GM21717 (cell line): Measurements from ENCODE around the gene AAGAB.
"Not testable (repeated sequence)": the region's sequence is repeated elsewhere in the genome, so short reads cannot be mapped to it uniquely, and the experiment has no call there.

Experiments used
- ATAC-seq: cut with Tn5 transposase; IDR thresholded peaks from one replicate; pipeline ENCODE4 v1.9.1; 2021; ENCODE audit warnings: mild to moderate bottlenecking, moderate library complexity; ENCODE audit not compliant: unreplicated experiment

AAGAB gene

DNA sequence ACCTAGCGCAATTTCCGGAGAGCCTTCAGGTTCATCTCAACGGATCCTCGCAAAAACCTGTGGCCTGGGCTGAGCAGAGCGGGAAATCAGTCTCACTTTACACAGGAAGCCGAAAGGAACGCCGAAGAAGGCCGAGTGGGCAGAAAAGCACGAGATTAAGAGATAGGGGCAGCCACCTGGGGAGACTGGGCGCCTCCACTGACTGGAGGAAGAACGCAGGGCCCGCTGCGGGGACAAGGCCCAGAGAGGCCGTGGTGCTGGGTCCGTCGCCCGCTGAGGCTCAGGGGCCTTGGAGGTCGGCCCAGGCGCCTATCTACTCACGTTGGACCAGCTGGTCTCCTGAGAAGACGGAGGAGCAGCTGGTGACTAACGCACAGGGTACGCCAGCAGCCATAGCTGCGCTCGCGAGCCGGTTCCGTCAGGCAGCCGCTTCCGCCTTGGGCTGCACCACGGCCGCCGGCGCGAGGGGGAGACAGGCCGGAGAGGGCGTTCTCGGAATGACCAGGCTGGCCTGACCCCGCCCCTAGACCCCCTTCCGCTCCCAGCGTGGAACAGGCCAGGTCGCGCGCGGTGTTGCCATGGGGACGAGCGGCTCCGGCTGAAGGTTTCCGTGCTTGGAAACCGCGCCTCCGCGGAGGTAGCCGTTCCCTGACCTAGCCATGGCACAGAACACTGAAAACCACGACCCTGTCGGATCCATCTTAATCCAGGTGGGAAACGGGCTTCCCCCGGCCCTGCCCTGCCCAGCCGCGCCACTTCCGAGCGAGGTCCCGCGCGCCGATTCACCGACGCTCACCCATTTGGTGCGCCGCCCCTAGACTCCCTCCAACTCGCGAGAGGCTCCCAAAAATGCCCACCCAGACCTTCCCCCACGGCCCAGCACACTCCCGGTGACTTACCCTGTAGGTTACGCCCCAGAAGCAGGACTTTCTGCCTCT lies at the start of gene AAGAB, which contains the start of gene IQCH:
Gene AAGAB (minus strand): TSS at position 424 of the 938 bp plus-strand sequence. CDS start 30 bp downstream, at position 394.
Gene IQCH (plus strand): TSS at position 549 of the 938 bp plus-strand sequence. CDS start 111 bp downstream, at position 660.
- ATAC-seq = peak; percentile 95

GRCh38 chr15:67303490-67304363 lies 49.3 kb upstream of the AAGAB start:
- no peak for ATAC-seq

- ATAC-seq = no peak
These were observed 46.0 kb upstream of the AAGAB start for GRCh38 chr15:67300266-67301025.

- ATAC-seq = no peak
These were observed 42.2 kb upstream of the AAGAB start for GRCh38 chr15:67296684-67297083.

DNA sequence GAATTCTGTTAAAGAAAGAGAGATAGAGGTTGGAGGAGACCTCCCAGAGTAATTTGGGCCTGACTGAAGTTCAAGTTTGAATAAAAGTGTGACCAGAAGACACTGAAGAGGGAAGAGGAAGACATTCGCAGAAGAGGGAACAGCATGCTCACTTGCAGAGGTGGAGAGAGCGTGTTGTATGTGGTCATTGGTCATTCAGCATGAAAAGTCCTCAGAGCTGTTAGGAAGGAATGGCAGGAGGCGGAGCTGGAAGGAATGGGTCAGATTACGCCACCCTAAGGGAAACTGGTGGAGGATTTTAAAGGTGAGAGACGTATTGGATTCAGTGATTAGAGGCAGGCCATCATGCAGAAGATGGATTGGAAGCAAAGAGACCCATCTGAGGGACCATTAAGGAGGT lies 41.7 kb upstream of the AAGAB start:
- no peak for ATAC-seq

DNA sequence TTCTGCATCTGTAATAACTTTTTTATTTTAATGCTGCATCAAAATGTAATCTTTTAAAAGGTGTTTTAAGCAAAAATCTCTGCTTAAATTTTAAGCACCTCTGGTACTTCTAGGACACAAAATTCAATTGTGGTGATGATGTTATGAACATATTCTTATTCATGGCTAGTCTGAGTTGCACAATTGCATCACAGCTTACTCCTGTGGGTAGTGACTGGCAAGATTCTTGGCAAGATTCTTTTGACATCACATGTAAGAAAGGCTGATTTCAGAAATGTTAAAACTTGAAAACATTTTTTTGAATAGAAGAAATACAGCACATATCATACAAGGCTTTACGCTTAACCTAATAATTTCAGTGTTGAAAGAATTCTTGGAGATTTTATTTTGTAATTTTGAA lies 35.9 kb upstream of the AAGAB start:
- ATAC-seq = no peak

DNA sequence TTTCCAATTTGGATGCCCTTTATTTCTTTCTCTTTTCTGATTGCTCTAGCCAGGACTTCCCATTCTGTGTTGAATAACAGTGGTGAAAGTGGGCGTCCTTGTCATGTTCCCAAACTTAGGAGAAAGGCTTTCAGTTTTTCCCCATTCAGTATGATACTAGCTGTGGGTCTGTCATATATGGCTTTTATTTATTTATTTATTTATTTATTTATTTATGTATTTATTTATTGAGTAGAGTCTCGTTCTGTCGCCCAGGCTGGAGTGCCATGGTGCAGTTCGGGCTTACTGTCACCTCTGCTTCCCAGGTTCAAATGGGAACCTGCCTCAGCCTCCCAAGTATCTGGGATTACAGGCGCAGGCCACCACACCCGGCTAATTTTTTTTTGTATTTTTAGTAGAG lies 31.9 kb upstream of the AAGAB start:
- ATAC-seq = not testable (repeated sequence)

- ATAC-seq = not testable (repeated sequence)
These were observed 31.2 kb upstream of the AAGAB start for GRCh38 chr15:67285625-67286024.

DNA sequence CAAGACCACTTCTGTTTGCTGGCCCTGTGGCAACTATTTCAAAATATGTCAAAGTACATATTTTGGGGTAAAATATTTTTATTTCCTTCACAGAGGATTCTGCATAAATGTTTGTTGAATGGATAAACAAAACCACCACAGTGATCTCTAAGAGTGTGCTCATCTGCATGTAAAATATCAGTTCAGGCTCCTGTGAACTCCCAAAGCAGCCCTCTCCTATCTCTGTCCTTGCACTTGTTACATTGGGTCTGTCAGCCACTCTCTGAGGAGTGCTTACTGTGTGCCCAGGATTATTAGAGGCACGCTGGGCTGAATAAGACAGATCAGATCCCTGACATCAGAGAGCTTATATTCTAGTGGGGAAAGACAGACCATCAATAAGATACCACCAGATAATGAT lies 27.3 kb upstream of the AAGAB start:
- no peak for ATAC-seq

- ATAC-seq = no peak
These were observed 25.8 kb upstream of the AAGAB start for GRCh38 chr15:67280217-67280616.

DNA sequence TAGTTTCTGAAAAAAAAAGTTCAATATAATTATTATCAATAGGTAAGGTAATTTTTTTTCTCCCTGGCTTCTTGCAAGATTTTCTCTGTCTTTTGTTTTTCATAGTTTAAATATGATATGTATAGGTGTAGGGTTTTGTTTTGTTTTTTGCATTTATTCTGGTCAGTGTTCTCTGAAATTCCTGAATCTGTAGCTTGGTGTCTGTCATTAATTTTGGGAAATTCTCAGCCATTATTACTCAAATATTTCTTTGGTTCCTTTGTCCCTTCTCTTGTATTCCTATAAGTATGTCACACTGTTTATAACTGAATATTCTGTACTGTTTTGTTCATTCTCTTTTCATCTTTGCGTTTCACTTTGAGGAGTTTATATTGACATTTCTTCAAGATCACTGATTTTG lies 22.2 kb upstream of the AAGAB start:
- no peak for ATAC-seq

GRCh38 chr15:67274236-67274635 lies 19.8 kb upstream of the AAGAB start:
- no peak for ATAC-seq

- ATAC-seq = no peak
These were observed 13.8 kb upstream of the AAGAB start for GRCh38 chr15:67267951-67268941.

- no peak for ATAC-seq
These were observed 13.0 kb upstream of the AAGAB start for GRCh38 chr15:67267440-67267839.

DNA sequence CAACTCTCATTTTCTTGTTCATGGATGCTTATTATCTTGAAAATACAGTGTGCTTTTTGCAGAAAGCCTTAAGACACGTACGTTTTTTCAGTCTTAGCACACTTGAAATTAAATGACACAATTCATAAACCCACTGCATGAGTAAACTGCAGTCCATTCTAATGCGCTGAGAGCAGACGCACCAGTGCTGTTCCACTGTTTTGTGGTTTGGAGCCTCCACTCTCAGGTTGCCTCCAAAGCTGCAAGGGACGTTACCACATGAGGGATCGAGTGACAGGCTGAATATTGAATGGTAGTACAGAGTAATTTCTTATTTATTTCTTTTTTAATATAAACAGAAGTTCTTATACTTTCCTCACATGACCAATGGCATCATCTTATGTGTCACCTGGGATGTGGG lies 12.4 kb upstream of the AAGAB start:
- no peak for ATAC-seq

GRCh38 chr15:67259806-67260205 lies 5.3 kb upstream of the AAGAB start:
- no peak for ATAC-seq

- no peak for ATAC-seq
These were observed 4.9 kb upstream of the AAGAB start for GRCh38 chr15:67259379-67259778.

DNA sequence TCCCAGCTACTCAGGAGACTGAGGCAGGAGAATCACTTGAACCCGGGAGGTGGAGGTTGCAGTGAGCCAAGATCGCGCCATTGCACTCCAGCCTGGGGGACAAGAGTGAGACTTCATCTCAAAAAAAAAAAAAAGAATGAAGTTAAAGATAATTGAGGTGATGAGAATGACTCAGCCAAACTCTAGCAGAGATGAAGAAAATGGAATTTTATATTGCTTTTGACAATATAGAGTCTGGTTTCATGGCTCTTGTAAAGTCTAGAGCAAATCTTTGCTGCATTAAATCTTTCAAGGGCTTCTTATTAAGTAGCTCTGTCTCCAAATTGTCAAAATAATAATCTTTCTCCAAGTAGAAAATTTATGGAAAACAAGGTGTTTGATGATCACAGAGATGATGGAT lies 4.0 kb upstream of the AAGAB start:
- not testable (repeated sequence) for ATAC-seq

DNA sequence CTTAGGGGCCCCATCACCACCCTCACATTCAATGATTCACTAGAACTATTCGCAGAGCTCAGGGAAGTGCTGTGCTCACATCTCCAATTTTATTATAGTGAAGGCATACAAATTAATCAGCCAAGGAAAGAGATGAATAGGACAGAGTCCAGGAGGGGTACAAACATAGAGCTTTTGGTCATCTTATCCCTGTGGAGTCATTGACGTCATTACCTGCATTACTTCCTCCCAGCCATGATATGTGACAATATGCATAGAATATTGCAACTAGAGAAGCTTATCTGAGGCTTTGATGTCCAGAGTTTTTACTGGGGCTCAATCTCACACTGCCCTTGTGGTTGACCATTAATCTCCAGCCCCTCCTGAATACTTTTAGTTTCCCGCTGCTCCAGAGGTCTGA lies 1.6 kb upstream of the AAGAB start:
- ATAC-seq = no peak
